ENCODE measurements around the gene ABLIM2. TPM values are rescaled to one million over a fixed set of nuclear protein-coding genes. Genes with fewer than 3 reads are reported as not detected.

ABLIM2 gene
- total RNA-seq, 4 donors from 2014 or later, result 9.2 to 24.0 (median 12.3) TPM

GRCh38 chr4:8033829-8034528 lies 124.6 kb downstream of the ABLIM2 start:
- 91% methylated on average over 10 to 11 of the region's 11 CpGs for WGBS, 2 donors
- intact Hi-C loops (cut with DNase I), result no loop called here
- Histone ChIP-seq H3K4me1 (peaks cover 13 to 16% of the 10 kb centered on the region in 2 donors), H3K4me3 (replicated peaks in 1 of 3) (no peak overlapping the region), H3K27ac (no peak overlapping the region), H3K9me3 (no peaks in the 10 kb centered on the region), H3K27me3 (no peaks in the 10 kb centered on the region), H3K36me3 (no peaks in the 10 kb centered on the region)
- no peak for TF ChIP-seq POLR2A (IDR thresholded peaks at IDR 0.05)
- TF ChIP-seq, protein P1, sequence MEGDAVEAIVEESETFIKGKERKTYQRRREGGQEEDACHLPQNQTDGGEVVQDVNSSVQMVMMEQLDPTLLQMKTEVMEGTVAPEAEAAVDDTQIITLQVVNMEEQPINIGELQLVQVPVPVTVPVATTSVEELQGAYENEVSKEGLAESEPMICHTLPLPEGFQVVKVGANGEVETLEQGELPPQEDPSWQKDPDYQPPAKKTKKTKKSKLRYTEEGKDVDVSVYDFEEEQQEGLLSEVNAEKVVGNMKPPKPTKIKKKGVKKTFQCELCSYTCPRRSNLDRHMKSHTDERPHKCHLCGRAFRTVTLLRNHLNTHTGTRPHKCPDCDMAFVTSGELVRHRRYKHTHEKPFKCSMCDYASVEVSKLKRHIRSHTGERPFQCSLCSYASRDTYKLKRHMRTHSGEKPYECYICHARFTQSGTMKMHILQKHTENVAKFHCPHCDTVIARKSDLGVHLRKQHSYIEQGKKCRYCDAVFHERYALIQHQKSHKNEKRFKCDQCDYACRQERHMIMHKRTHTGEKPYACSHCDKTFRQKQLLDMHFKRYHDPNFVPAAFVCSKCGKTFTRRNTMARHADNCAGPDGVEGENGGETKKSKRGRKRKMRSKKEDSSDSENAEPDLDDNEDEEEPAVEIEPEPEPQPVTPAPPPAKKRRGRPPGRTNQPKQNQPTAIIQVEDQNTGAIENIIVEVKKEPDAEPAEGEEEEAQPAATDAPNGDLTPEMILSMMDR (IDR thresholded peaks at IDR 0.05), result no peak
- DNase-seq, result no peak

DNA sequence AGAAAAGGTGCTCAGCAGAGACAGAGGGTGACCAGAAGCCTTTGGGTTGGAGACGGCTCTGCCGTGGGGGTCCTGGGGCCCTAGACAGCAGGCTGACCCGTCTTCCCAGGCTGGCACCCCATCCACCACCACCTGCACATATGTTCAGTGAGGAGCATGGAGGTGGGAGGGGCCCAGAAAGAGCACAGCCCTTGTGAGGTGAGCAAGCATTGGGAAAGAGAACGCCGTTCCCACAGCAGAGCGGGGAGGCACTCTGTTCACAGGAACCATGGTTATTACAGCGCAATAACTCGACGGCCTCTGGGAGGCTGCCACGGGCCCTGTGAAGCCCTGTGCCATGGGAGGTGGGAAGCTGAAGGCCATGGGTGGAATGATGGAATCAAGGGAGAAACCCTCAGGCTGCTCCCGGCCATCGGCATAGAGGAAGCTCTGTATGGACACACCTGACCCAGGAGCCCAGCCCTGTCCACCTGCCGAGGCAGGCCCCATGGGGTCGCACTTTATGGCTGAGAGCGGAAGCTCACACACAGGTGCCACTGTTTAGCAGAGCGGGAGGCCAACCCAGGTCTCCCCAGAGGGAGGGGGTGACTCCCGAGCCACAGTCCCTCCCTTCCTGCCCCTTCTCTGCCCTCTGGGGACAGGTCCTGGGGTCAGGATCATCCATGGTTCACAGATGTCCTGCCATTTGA lies 125.4 kb downstream of the ABLIM2 start:
- no peak for TF ChIP-seq POLR2A (IDR thresholded peaks at IDR 0.05)
- TF ChIP-seq, protein P1 (IDR thresholded peaks at IDR 0.05), result no peak
- Histone ChIP-seq H3K36me3 (no peaks in the 10 kb centered on the region), H3K4me3 (replicated peaks in 1 of 3) (no peak overlapping the region), H3K27me3 (no peaks in the 10 kb centered on the region), H3K9me3 (no peaks in the 10 kb centered on the region), H3K27ac (no peak overlapping the region), H3K4me1 (peaks cover 9 to 11% of the 10 kb centered on the region in 2 donors)
- no peak for DNase-seq
- 85 to 90% methylated on average over 10 to 12 of the region's 17 CpGs for WGBS, 2 donors
- intact Hi-C loops (cut with DNase I), result no loop called here

- no peak for DNase-seq
- 88 to 90% methylated on average over 21 to 23 of the region's 23 CpGs for WGBS, 2 donors
- intact Hi-C loops (cut with DNase I), result no loop called here
- TF ChIP-seq, protein P1 (IDR thresholded peaks at IDR 0.05), result no peak
- no peak for TF ChIP-seq POLR2A (IDR thresholded peaks at IDR 0.05)
- peaks cover 9 to 11% of the 10 kb centered on the region in 2 donors for H3K4me1 ChIP-seq
- H3K4me3 ChIP-seq (replicated peaks in 1 of 3), result no peak overlapping the region
- no peak overlapping the region for H3K27ac ChIP-seq
- H3K36me3 ChIP-seq, result no peaks in the 10 kb centered on the region
- no peaks in the 10 kb centered on the region for H3K9me3 ChIP-seq
- H3K27me3 ChIP-seq, result no peaks in the 10 kb centered on the region
These were observed 126.2 kb downstream of the ABLIM2 start for GRCh38 chr4:8032381-8032780.

DNA sequence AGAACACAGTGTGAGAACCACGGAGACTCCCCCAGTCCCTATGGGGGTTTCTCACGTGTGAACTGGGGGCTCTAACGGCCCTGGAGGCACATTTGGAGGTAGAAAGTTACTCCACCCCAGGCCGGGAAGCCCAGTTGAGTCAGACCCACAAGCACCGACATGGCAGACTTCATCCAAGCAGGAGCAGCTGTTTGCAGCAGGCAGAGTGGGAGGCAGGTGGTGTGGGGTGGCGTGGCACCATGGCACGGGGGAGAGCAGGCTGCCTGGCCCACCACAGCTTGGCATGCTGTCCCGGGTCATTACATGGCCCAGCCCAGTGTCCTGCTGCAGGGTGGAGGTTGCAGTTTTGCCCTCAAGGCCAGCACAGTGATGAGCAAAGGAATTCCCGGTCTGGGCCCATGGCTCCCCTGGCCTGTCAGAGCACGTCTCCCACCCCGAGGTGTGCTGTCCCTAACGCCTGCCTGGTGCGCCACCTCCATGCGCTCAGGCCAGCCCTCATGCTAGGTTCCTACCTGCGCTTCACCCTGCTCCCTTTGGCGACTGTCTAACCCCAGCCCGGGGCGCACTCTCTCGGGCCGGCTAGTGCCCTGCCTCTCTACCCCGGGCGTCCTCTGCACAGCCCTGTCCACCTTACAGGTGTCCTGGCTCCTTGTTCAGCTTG lies 128.4 kb downstream of the ABLIM2 start:
- WGBS, 2 donors, result 97 to 98% methylated on average over 7 to 21 of the region's 22 CpGs
- intact Hi-C loops (cut with DNase I), result no loop called here
- Histone ChIP-seq H3K27me3 (no peaks in the 10 kb centered on the region), H3K4me1 (peaks cover 3 to 4% of the 10 kb centered on the region in 2 donors), H3K4me3 (replicated peaks in 1 of 3) (no peak overlapping the region), H3K27ac (no peak overlapping the region), H3K9me3 (no peaks in the 10 kb centered on the region), H3K36me3 (no peaks in the 10 kb centered on the region)
- DNase-seq, result no peak
- TF ChIP-seq POLR2A (IDR thresholded peaks at IDR 0.05), result no peak
- TF ChIP-seq, protein P1 (IDR thresholded peaks at IDR 0.05), result no peak

GRCh38 chr4:8029689-8030088 lies 128.9 kb downstream of the ABLIM2 start:
- 75 to 82% methylated on average over 9 to 11 of the region's 12 CpGs for WGBS, 2 donors
- TF ChIP-seq POLR2A (IDR thresholded peaks at IDR 0.05), result no peak
- TF ChIP-seq, protein P1 (IDR thresholded peaks at IDR 0.05), result no peak

More at GRCh38 chr4:8029689-8030088, 128.9 kb downstream of the ABLIM2 start:
- Histone ChIP-seq H3K27me3 (no peaks in the 10 kb centered on the region), H3K4me1 (no peaks in the 10 kb centered on the region), H3K4me3 (replicated peaks in 1 of 3) (no peak overlapping the region), H3K9me3 (no peaks in the 10 kb centered on the region), H3K36me3 (no peaks in the 10 kb centered on the region), H3K27ac (no peak overlapping the region)
- no peak for DNase-seq
- intact Hi-C loops (cut with DNase I), result no loop called here
